ENCODE data around the gene VIPR1. TPM values are rescaled to one million over a fixed set of nuclear protein-coding genes. Genes with fewer than 3 reads are reported as not detected.

Gene VIPR1
- total RNA-seq, 1 experiment from 2014 or later = 3.7 TPM

- Histone ChIP-seq H3K4me3 (ENCODE audit: low read length) (no peak overlapping the region), H3K27ac (ENCODE audit: low read length) (no peak overlapping the region), H3K79me2 (ENCODE audit: low read length) (no peaks in the 10 kb centered on the region), H3K4me2 (ENCODE audit: low read length) (no peak overlapping the region), H3F3A (ENCODE audit: low read length, unreplicated experiment) (no peaks in the 10 kb centered on the region), H2AFZ (ENCODE audit: low read length) (no peak overlapping the region), H3K36me3 (ENCODE audit: low read depth, low read length) (no peaks in the 10 kb centered on the region), H3K27me3 (ENCODE audit: low read length) (no peaks in the 10 kb centered on the region), H4K20me1 (ENCODE audit: low read length) (no peaks in the 10 kb centered on the region), H3K9me3 (ENCODE audit: low read length) (no peaks in the 10 kb centered on the region), H3K9me2 (replicated peaks; ENCODE audit: low read length) (no peaks in the 10 kb centered on the region), H3K9ac (ENCODE audit: low read length) (no peak overlapping the region), H3K4me1 (ENCODE audit: insufficient read depth, low read length) (no peaks in the 10 kb centered on the region)
- no peak for DNase-seq
- intact Hi-C loops (cut with micrococcal nuclease) = no loop called here
- ChIA-PET CTCF (no interaction called here), POLR2A (ENCODE audit: unreplicated experiment) (no interaction called here)
- BruUV-seq (replicated peaks) = no TSS peak
- no peak for TF ChIP-seq CTCF (conservative IDR thresholded peaks at IDR 0.05; ENCODE audit: low read depth, low read length)
- no peak for TF ChIP-seq EZH2 (IDR thresholded peaks at IDR 0.05; ENCODE audit: low read length, unreplicated experiment)
- no peak for TF ChIP-seq EZH2phosphoT487 (IDR thresholded peaks at IDR 0.05; ENCODE audit: borderline replicate concordance, low read length)
- no peak for ATAC-seq
Measured at GRCh38 chr3:42515976-42516375, 13.5 kb downstream of the VIPR1 start.

- intact Hi-C loops (cut with micrococcal nuclease) = no loop called here
- H3K36me3 ChIP-seq (ENCODE audit: low read depth, low read length) = no peaks in the 10 kb centered on the region
- ATAC-seq (no peak), DNase-seq (no peak)
- H3K27ac ChIP-seq (ENCODE audit: low read length) = no peak overlapping the region
- no peak overlapping the region for H3K4me3 ChIP-seq (ENCODE audit: low read length)
- no peaks in the 10 kb centered on the region for H3K9me2 ChIP-seq (replicated peaks; ENCODE audit: low read length)
- CTCF ChIA-PET = no interaction called here
- no peak overlapping the region for H3K4me2 ChIP-seq (ENCODE audit: low read length)
- no peaks in the 10 kb centered on the region for H3F3A ChIP-seq (ENCODE audit: low read length, unreplicated experiment)
- H3K4me1 ChIP-seq (ENCODE audit: insufficient read depth, low read length) = no peaks in the 10 kb centered on the region
- H3K9me3 ChIP-seq (ENCODE audit: low read length) = no peaks in the 10 kb centered on the region
- no peaks in the 10 kb centered on the region for H3K27me3 ChIP-seq (ENCODE audit: low read length)
- BruUV-seq (replicated peaks) = no TSS peak
- no peaks in the 10 kb centered on the region for H4K20me1 ChIP-seq (ENCODE audit: low read length)
- H2AFZ ChIP-seq (ENCODE audit: low read length) = no peak overlapping the region
- no peak overlapping the region for H3K9ac ChIP-seq (ENCODE audit: low read length)
- POLR2A ChIA-PET (ENCODE audit: unreplicated experiment) = no interaction called here
- no peaks in the 10 kb centered on the region for H3K79me2 ChIP-seq (ENCODE audit: low read length)
- TF ChIP-seq EZH2phosphoT487 (IDR thresholded peaks at IDR 0.05; ENCODE audit: borderline replicate concordance, low read length) (no peak), EZH2 (IDR thresholded peaks at IDR 0.05; ENCODE audit: low read length, unreplicated experiment) (no peak), CTCF (conservative IDR thresholded peaks at IDR 0.05; ENCODE audit: low read depth, low read length) (no peak)
Measured at GRCh38 chr3:42516443-42516842, 14.0 kb downstream of the VIPR1 start.

GRCh38 chr3:42517117-42517516 lies 14.7 kb downstream of the VIPR1 start:
- Histone ChIP-seq H2AFZ (ENCODE audit: low read length) (no peak overlapping the region), H3F3A (ENCODE audit: low read length, unreplicated experiment) (no peaks in the 10 kb centered on the region), H4K20me1 (ENCODE audit: low read length) (no peaks in the 10 kb centered on the region), H3K27ac (ENCODE audit: low read length) (no peak overlapping the region), H3K4me2 (ENCODE audit: low read length) (no peak overlapping the region), H3K36me3 (ENCODE audit: low read depth, low read length) (no peaks in the 10 kb centered on the region), H3K9me3 (ENCODE audit: low read length) (no peaks in the 10 kb centered on the region), H3K4me3 (ENCODE audit: low read length) (no peak overlapping the region), H3K27me3 (ENCODE audit: low read length) (no peaks in the 10 kb centered on the region), H3K9ac (ENCODE audit: low read length) (no peak overlapping the region), H3K79me2 (ENCODE audit: low read length) (no peaks in the 10 kb centered on the region), H3K9me2 (replicated peaks; ENCODE audit: low read length) (no peaks in the 10 kb centered on the region), H3K4me1 (ENCODE audit: insufficient read depth, low read length) (no peaks in the 10 kb centered on the region)
- ATAC-seq (no peak), DNase-seq (no peak)
- TF ChIP-seq CTCF (conservative IDR thresholded peaks at IDR 0.05; ENCODE audit: low read depth, low read length) (no peak), EZH2phosphoT487 (IDR thresholded peaks at IDR 0.05; ENCODE audit: borderline replicate concordance, low read length) (no peak), EZH2 (IDR thresholded peaks at IDR 0.05; ENCODE audit: low read length, unreplicated experiment) (no peak)
- CTCF ChIA-PET = no interaction called here
- no TSS peak for BruUV-seq (replicated peaks)
- intact Hi-C loops (cut with micrococcal nuclease) = no loop called here
- POLR2A ChIA-PET (ENCODE audit: unreplicated experiment) = no interaction called here
